Tibial nerve (tissue), 4 donors: ENCODE results near the gene CCDC15. TPM values are rescaled to one million over a fixed set of nuclear protein-coding genes. Genes with fewer than 3 reads are reported as not detected.

Experiments used
- total RNA-seq, 4 donors: library from RNA; depleted of rRNA; stranded (reverse); fragments of >200 nt; gene quantifications; one replicate each; pipeline ENCODE4 v1.1.0, GENCODE V29; 2016

The CCDC15 gene
- total RNA-seq, 4 donors from 2014 or later = 0.98 to 4.2 (median 2.6) TPM

Other genes starting within 250 kb of the CCDC15 start
- 1 to 10 TPM in 3 of 4 donors, not detected in 1; 1.4 to 3.1 (median 2.4) TPM for gene NRGN, start 214.3 kb upstream of the CCDC15 start, total RNA-seq
- gene VSIG2, start 201.9 kb upstream of the CCDC15 start, total RNA-seq = 1 to 10 TPM in 2 of 4 donors, not detected in 2; 1.5 to 2.4 TPM
- 10 to 100 TPM; 18.6 to 45.9 (median 33.0) TPM for gene ESAM, start 191.9 kb upstream of the CCDC15 start, total RNA-seq
- 10 to 100 TPM; 19.8 to 32.8 (median 23.5) TPM for gene MSANTD2, start 153.8 kb upstream of the CCDC15 start, total RNA-seq
- gene ROBO3, start 88.8 kb upstream of the CCDC15 start, total RNA-seq = 10 to 100 TPM; 22.2 to 34.3 (median 24.8) TPM
- gene ROBO4, start 56.3 kb upstream of the CCDC15 start, total RNA-seq = 10 to 100 TPM; 12.1 to 38.8 (median 28.0) TPM
- gene HEPN1, start 35.0 kb upstream of the CCDC15 start, total RNA-seq = not detected
- gene HEPACAM, start 18.2 kb upstream of the CCDC15 start, total RNA-seq = 10 to 100 TPM in 3 of 4 donors, 1 to 10 TPM in 1; 8.7 to 18.4 (median 15.3) TPM
- 10 to 100 TPM in 1 of 4 donors, 1 to 10 TPM in 3; 3.9 to 11.4 (median 7.2) TPM for gene SLC37A2, start 109.1 kb downstream of the CCDC15 start, total RNA-seq
- gene TMEM218, start 157.4 kb downstream of the CCDC15 start, total RNA-seq = 10 to 100 TPM; 17.2 to 30.6 (median 20.7) TPM
- gene PKNOX2, start 210.5 kb downstream of the CCDC15 start, total RNA-seq = 1 to 10 TPM; 5.7 to 7.2 (median 6.4) TPM